AG04449 (cell line): ENCODE data around the gene LCE1D.

Experiments
- CTCF ChIA-PET: fragments of 350-600 bp; formaldehyde crosslinking; extraction: SDS; loops from one replicate; lab custom pipeline; 2021; ENCODE audit warnings: antibody characterized with exemption; lab: Yijun Ruan, JAX
- POLR2A ChIA-PET: fragments of 400-600, 350-600 bp; formaldehyde crosslinking; extraction: SDS; loops from one replicate; lab custom pipeline; 2020; ENCODE audit warnings: antibody characterized with exemption, inconsistent platforms; lab: Yijun Ruan, JAX
- DNase-seq: peaks from one replicate; pipeline ENCODE4 v3.0.0-alpha.2; 2010; ENCODE audit warnings: low read depth, low spot score
- H3K4me3 ChIP-seq: 2 replicates; pipeline ENCODE4 v1.5.1; 2011; ENCODE audit warnings: low read depth, mild to moderate bottlenecking, control low read depth, low read length
- CTCF ChIP-seq: IDR thresholded peaks from one replicate; pipeline ENCODE4 v1.5.1; 2011; ENCODE audit warnings: mild to moderate bottlenecking, moderate library complexity, low read length, control low read depth, inconsistent platforms; ENCODE audit not compliant: insufficient read depth; ENCODE audit errors: missing control alignments

The LCE1D gene

GRCh38 chr1:152774875-152775274 is 21.6 kb upstream of the LCE1D start, which contains the start of gene LCE1F:
TSS of gene LCE1F (plus strand) at chr1:152775140. CDS start at chr1:152776372, 1,232 bp downstream.
- no peak within 1 kb of the TSS for H3K4me3 ChIP-seq
- no peak for DNase-seq
- POLR2A ChIA-PET: no interaction called here
- TF ChIP-seq CTCF: no peak
- CTCF ChIA-PET: no interaction called here

- no peak for TF ChIP-seq CTCF
- CTCF ChIA-PET: interaction anchor here (1.1 kb wide), 1 partner anchor 32 kb away, joined by 3 read pairs; no protein-coding TSS in a partner anchor
- no peak for DNase-seq
- H3K4me3 ChIP-seq: no peak overlapping the region
- POLR2A ChIA-PET: no interaction called here
Measured at GRCh38 chr1:152776361-152776760, 20.2 kb upstream of the LCE1D start.

DNA sequence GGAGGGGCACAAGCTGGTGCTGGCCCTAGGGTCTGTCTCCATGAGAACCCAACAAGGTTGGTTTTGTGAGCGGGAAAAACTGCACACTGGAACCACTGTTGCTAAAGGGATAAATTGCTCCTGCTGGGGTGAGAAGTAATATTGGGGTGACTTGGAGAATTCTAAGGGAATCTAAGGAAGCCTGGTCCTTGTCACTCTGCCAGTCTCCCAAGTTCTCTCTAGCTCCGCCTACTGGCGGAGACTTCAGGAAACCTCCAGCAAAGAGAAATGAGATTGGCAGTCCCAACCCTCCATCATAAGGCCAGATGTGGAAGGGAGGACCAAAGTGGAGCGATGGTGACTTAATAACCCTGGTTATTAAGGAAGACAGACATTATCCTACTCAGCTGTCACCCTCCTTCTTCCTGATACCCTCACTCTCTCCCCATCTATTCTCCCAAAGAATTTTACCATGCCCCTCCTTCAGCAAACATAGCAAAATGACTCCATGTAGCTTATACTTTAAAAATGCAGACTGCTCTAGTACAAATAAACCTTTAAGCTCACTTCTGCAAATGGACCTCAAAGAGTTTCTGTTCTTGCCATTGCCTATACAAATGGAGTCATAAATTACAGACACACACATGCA is 18.9 kb upstream of the LCE1D start:
- ChIA-PET CTCF (interaction anchor here (1.2 kb wide), 1 partner anchor 36 kb away, joined by 3 read pairs; no protein-coding TSS in a partner anchor), POLR2A (no interaction called here)
- no peak overlapping the region for H3K4me3 ChIP-seq
- no peak for DNase-seq
- TF ChIP-seq CTCF: peak; percentile 26

DNA sequence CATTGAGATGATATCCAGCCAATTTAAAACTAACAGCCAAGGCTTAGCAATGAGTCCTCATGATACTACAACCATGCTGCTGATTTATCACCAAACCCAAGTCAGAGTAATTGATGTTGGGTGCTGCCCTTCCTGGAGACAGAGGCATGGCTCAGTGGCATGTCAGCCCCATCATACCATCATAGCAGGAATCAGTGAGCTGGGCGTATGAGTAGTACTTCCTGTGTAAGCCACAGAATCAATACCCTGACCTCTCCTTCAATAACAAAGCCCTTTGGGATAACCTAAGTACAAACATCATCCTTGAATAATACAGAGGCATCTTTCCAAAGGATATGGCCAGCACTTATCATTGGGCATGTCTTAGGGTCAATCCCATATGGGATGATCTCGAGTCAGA is 13.4 kb upstream of the LCE1D start:
- CTCF ChIA-PET: no interaction called here
- H3K4me3 ChIP-seq: no peak overlapping the region
- DNase-seq: no peak
- POLR2A ChIA-PET: no interaction called here
- no peak for TF ChIP-seq CTCF

GRCh38 chr1:152786077-152786476 is 10.4 kb upstream of the LCE1D start, which contains the start of gene LCE1E:
TSS of gene LCE1E (plus strand) at chr1:152786257. CDS start at chr1:152787300, 1,043 bp downstream.
- no peak within 1 kb of the TSS for H3K4me3 ChIP-seq
- ChIA-PET POLR2A (no interaction called here), CTCF (interaction anchor here (1.2 kb wide), 1 partner anchor 11 kb away, joined by 3 read pairs; the partner anchor contains the start of gene LCE1D)
- TF ChIP-seq CTCF: no peak
- no peak for DNase-seq

- ChIA-PET CTCF (no interaction called here), POLR2A (no interaction called here)
- no peak for DNase-seq
- no peak for TF ChIP-seq CTCF
- no peak overlapping the region for H3K4me3 ChIP-seq
Measured at GRCh38 chr1:152795686-152796085, 835 bp upstream of the LCE1D start.
